ENCODE measurements around the gene SLC43A1. TPM values are rescaled to one million over a fixed set of nuclear protein-coding genes. Genes with fewer than 3 reads are reported as not detected.

The SLC43A1 gene
- polyA plus RNA-seq, 4 donors: 5.4 to 6.6 (median 5.9) TPM

DNA sequence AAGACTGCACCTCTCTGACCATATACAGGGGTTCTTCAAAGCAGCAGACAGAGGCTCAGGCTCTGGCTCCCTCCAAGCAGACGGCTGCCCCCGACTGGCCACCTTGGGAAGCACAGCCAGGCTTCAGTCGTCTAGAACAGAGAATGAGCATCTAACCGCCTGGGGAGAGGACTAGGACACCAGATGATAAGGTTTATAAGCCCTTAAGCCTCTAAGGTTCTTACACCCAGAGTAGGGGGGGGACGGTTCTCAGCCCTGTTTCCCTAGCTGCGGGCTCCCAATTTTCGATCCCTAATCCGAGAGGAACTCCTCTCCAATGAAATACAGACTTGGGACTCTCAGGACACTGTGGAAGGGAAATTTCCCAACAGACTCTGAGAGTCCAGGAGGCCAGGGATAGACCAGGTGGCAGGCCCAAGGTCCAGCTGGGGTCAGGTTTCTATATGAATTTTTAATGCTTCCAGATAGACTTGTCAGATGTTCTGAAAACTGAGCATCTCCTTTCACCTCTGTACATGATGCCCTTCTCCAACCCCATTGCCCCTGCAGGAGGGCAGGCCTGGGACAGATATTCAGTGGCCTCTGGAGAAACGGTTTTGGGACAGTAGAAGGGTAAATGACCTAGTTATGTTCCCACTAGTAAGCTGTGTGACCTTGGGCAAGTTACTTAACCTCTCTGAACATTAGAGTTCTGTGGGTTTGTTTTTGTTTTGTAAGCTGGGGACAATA lies 34.9 kb downstream of the SLC43A1 start:
- no peak for DNase-seq (ENCODE audit: low read depth in 4 of 4, low spot score in 3 of 4)

DNA sequence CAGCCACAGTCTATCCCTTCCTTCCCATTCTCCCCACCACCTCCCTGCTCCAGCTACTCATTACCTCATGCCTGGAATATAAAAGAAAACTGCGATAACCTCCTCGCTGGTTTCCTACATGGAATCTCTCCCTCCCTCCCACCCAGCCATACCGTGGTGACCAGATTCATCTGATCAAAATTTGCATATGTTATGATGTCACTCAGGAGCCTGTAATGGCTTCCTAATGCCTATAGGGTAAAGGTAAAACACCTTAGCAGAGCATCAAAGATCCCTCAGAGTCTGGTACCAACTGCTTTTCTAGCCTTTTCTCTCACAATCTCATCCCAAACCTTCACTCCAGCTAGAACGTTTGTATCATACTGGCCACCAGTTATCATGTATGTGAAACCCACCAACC lies 35.6 kb downstream of the SLC43A1 start:
- no peak for DNase-seq (ENCODE audit: low read depth in 4 of 4, low spot score in 3 of 4)

DNA sequence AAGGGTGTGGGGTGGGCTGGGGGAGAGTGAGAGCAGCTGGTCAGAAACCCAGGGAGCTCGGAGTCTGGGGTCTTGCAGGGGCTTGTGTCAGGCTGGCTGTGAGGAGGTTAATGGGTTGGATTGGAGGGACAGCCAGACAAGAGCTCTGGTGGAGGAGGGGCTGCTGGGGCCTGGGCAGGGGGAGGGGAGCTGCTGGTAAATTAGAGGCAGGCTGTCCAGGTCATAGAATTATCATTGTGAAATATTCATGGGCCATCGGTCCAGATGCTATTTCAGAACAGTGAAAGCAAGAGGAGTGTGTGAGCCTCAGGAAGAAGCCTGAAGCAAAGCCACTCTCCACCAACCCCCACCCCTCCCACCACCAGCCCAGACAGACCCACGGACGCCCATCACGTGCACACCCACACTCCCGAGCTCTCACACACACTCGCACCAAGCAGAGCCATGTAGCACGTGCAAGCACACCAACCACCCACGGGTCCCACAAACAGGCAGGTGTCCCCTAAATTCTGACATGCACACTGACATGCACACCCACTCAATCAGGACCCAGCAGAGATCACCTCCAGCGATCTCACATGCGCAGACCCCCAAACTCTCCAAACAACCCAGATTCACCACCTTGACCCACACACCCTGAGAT lies 36.4 kb downstream of the SLC43A1 start:
- DNase-seq (ENCODE audit: low read depth in 4 of 4, low spot score in 3 of 4): no peak

DNA sequence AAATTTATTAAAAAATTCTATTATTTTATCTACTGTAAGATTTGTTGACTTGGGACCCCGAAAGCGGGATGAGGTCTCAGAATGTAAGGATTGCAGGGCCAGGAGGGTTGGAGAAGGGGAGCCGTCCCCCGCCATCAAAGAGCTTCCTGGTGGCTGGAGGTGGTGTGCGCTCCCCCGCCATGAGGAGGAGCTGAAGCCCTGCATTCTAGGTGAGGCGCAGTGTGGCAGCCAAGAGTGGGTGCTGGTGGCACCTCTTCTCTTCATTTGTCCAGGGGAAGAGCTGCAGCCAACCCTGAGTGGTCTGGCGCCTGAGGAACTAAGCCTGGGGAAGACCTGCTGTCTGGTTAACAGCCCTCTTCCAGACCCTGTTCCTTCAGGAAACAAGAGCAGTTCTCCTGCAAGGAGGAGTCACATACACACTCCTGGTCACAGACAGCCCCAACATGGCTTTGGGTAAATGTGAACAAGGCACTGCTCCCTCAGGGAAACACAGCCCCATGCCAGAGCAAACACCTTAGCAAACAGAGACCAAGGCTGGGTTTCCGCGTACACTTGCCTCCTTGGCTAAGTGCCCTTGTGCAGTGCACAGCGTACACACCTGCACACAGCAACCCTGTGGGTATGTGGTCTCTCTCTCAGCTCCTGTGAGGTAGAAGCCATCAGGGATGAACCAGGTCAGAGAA lies 37.9 kb downstream of the SLC43A1 start:
- DNase-seq (ENCODE audit: low read depth in 4 of 4, low spot score in 3 of 4): no peak

DNA sequence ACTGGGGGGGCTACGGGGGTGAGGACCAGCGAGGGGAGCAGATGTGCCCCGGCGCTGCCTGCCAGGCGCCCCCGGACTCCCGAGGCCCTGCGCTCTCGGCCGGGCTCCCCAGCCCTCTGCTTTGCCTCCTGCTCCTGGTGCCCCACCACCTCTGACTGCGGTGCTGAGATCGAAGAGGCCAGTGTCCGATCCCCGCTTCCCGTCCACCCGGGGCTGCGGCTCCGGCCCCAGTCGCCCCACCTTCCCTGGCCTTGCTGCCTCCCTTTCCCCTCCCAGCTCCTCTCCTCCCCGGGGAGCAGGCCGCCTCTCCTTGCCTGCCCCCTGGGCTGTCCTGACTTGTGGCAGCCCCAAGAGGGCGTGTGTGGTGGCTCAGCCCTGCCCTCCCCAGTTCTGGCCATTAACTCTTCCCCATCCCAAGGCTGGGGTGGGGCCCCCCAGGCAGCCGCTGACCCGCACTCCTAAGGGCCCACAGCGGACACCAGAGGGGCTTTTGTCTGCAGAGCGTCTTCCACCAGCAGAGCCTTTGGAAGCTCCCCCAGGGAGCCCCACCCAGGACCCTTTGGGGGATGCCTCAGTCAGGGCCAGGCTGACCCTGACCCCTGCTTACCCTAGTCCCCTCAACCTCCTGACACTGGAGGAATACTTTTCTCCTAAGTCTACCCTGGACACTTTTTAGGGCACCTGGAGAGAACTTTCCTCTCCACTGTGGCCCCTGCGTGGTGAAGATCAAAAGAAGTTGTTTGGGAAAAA lies 38.6 kb downstream of the SLC43A1 start:
- no peak for DNase-seq (ENCODE audit: low read depth in 4 of 4, low spot score in 3 of 4)

DNA sequence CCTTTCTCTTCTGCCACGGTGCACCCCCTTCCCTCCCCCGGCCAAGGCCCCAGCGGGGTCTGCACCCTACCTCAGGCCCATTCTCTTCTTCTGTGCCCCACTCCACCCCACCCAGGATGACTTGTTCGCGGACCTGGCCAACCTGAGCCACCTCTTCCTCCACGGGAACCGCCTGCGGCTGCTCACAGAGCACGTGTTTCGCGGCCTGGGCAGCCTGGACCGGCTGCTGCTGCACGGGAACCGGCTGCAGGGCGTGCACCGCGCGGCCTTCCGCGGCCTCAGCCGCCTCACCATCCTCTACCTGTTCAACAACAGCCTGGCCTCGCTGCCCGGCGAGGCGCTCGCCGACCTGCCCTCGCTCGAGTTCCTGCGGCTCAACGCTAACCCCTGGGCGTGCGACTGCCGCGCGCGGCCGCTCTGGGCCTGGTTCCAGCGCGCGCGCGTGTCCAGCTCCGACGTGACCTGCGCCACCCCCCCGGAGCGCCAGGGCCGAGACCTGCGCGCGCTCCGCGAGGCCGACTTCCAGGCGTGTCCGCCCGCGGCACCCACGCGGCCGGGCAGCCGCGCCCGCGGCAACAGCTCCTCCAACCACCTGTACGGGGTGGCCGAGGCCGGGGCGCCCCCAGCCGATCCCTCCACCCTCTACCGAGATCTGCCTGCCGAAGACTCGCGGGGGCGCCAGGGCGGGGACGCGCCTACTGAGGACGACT lies 39.3 kb downstream of the SLC43A1 start:
- DNase-seq (ENCODE audit: low read depth in 4 of 4, low spot score in 3 of 4): no peak

DNA sequence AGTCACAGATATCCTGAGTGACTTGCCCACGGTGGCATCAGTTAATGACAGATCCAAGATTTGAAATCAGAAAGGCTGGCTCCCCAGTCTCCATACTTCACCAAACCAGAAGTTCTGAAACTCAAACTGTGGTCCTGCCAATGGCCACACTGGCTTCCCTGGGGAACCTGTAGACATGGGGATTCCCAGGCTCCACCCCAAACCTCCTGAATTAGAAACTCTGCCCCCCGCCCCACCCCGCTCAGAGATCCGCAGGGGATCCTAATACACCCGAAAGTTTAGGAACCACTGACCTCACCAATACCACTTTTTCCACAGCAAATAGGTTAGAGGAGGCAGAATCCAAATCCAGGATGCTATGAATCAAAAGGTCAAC lies 39.8 kb downstream of the SLC43A1 start:
- no peak for DNase-seq (ENCODE audit: low read depth in 4 of 4, low spot score in 3 of 4)

DNA sequence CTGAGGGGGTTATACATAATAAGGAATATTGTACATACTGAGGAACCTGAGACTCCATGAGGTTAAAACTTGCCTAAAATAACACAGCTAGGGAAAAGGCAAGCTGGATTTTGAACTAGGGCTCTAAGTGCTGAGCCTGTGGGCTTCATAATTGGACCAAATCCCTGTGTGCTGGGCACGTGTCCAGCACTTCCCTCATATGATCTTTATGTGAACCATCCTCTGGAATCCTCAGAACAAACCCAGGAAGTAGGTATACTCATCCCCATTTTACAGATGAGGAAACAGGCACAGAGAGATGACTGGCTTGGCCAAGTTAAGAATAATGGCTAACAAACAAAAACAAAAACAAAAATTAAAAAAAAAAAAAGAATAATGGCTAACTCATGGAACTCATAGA lies 40.3 kb downstream of the SLC43A1 start:
- no peak for DNase-seq (ENCODE audit: low read depth in 4 of 4, low spot score in 3 of 4)

DNA sequence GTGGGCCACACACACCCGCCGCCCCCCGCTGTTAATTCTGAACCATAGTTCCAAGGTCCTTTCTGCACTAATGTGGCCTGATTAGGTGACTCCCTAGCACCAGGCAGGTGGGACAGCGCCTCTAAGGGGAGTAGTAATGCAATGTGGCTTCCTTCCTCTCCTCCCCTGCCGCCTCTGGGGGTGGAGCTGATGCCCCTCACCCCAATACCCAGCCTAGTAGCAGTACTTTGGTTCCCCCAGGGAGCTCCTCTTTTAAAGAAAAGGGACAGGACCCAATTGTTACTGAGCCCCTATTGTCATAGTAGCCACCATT lies 40.7 kb downstream of the SLC43A1 start:
- DNase-seq (ENCODE audit: low read depth in 4 of 4, low spot score in 3 of 4): no peak

DNA sequence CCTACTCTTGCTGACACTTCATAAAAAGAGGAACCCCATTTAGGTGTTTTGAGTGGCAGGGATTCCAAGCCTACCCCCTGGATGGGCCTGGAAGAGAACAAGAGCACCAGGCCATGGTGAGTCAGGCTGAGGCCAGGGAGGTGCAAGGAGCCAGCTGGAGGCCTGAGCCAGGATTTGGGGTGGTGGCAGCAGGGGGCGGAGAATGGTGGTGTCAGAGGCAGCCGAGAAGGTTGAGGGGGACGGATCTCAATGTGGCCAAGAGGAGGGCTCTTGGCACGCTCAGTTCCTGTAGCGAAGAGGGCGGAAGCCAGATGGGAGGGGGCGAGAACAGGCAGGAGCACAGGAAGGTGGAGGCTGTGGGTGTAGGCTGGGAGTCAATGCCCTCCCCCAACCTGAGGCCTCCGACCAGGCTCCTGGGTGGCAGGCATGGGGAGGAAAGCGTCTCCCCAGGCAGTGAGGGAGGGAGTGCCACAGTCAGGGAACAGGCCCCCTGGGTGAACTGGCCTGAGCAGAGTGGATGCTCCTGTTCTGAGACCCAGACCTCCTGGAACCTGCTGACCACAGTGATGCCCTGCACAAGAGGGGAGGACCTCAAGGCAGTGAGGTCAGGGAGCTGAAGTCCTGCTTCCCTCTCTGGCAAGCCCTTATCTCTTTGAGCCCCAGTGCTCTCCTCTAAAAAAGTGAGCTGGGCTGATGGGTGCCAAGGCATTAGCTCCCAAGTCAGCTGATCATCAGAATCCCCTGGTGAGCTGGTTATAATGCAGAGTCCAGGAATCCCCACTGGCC lies 41.3 kb downstream of the SLC43A1 start:
- no peak for DNase-seq (ENCODE audit: low read depth in 4 of 4, low spot score in 3 of 4)

DNA sequence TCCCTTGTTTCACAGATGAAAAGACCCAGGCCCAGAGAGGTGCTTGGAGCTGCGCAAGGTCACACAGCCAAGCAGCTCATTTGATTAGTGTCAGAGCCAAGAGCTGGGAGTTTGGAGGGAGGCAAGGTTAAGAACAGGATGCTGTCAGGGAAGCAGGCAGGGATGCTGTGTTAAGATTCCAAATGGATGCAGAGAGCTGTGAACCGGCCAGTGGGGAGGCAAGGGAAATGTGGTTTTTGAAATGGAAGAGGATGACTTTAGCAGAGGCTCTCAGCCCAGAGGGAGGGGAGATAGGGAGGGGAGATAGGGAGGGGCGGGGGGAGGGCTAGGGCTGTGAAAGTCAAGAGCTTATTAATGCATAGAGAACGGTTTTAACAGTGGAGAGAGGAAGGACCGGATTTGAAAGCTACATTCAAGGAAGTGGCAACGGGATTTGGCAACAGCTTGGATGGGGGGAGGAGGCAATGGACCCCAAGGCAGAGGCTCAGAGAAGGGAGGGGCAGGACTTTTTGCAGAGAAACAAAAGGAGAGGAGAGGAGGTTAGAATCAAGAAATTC lies 42.1 kb downstream of the SLC43A1 start:
- DNase-seq (ENCODE audit: low read depth in 4 of 4, low spot score in 3 of 4): no peak

DNA sequence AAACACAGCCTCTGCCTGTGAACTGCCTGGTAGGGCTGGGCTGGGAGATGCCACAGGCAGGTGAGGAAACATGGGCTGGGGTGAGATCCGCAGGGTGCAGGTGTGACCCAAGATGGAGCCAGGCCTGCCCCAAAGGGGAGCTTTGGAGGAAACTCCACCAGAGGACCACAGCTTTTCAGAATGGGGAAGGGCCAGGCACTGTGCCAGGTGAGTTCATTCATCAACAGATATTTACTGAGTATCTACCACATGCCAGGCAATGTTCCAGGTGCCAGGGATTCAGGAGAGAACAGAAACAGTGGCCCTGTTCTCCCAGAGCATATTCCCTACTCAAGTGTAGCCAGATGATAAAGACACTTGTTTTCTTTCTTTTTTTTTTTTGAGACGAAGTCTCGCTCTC lies 44.0 kb downstream of the SLC43A1 start:
- DNase-seq (ENCODE audit: low read depth in 4 of 4, low spot score in 3 of 4): no peak

DNA sequence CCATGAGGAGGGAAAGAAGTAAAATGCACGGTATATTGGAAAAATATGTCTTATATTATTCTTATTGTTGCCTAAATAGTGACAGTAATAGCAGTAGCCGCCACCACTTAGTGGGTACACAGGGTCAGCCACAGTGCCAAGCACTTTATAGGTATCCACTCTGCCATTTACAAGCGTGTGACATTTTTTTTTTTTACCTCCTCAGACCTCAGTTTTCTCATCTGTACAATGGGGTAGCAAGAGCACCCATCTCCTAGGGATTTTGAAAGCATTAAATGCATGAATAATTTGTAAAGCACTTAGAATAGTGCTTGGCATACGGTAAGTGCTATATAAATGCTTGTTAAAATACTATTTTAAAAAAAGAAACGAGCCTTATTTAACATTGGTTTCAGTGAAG lies 46.2 kb downstream of the SLC43A1 start:
- no peak for DNase-seq (ENCODE audit: low read depth in 4 of 4, low spot score in 3 of 4)

DNA sequence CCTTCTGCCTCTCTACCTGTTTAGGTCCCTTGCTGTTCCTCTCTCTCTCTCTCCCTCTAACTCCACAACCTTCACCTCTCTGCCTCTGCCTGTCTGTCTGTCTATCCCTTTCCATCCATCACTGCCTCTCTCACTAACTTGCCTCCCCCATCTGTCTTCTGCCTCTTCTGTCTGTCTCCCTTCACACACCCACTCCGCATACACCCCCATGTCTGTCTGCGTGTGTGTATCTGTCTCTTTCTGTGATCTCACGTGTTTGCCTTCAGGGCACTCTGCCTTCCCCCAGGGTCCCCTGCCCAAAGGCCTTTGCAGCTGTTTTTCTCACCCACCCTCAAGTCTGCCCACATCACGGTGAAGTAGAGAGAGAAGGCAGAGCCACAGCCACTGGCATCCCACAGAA lies 47.2 kb downstream of the SLC43A1 start:
- DNase-seq (ENCODE audit: low read depth in 4 of 4, low spot score in 3 of 4): no peak

DNA sequence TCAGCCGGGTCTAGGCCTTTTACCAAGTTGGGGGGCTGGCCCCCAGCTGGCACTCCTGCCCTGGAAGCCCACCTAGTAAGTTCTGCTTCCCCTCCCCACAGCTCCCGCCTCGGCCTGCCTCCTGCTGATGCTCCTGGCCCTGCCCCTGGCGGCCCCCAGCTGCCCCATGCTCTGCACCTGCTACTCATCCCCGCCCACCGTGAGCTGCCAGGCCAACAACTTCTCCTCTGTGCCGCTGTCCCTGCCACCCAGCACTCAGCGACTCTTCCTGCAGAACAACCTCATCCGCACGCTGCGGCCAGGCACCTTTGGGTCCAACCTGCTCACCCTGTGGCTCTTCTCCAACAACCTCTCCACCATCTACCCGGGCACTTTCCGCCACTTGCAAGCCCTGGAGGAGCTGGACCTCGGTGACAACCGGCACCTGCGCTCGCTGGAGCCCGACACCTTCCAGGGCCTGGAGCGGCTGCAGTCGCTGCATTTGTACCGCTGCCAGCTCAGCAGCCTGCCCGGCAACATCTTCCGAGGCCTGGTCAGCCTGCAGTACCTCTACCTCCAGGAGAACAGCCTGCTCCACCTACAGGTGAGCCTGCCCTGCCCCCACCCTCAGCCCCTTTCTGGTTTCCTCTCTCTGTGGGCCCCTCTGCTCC lies 47.9 kb downstream of the SLC43A1 start:
- no peak for DNase-seq (ENCODE audit: low read depth in 4 of 4, low spot score in 3 of 4)

DNA sequence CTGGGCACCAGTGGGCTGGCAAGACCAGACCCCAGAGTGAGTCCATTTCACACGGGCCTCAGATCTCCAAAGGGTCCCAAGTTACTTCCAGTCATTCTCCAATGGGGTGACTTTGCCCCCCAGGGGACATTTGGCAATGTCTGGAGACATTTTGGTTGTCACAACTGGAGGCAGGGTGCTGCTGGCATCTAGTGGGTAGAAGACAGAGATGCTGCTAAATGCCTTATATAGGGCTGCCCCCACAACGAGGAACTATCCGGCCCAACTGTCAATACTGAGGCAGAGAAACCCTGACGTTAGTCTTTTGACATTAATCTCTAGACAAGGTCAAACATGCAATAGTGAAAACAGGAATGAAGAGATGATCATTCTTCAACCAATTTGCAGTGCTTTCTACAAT lies 48.8 kb downstream of the SLC43A1 start:
- DNase-seq (ENCODE audit: low read depth in 4 of 4, low spot score in 3 of 4): no peak

DNA sequence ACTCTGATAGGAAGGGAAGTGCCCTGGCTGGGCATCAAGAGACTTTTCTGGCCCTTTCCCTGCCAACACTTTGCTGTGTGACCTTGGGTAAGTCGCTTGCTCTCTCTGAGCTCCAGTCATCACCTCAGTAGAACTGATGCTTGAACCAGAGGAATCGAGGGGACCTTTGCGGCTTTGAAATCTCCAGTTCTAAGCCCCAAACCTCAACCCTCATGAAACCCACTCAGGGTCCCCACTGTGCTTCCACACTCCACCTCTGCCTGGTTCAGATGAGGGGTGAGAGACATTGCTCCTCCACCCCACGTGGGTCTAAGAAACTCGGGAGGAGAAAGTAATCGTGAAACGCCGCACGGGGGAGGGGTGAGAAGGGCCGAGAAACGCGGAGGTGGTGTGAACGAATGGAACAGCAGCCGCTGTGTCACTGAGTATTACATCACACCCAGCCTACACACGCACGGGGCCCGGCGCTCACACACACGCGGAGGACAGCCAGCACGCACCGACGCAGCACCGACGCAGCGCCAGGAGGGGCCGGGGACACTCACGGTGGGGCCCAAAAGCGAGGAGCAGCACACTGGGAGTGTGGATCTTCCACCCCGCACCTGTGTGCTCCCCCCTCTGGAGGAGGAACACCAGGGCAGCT lies 50.8 kb downstream of the SLC43A1 start:
- no peak for DNase-seq (ENCODE audit: low read depth in 4 of 4, low spot score in 3 of 4)

DNA sequence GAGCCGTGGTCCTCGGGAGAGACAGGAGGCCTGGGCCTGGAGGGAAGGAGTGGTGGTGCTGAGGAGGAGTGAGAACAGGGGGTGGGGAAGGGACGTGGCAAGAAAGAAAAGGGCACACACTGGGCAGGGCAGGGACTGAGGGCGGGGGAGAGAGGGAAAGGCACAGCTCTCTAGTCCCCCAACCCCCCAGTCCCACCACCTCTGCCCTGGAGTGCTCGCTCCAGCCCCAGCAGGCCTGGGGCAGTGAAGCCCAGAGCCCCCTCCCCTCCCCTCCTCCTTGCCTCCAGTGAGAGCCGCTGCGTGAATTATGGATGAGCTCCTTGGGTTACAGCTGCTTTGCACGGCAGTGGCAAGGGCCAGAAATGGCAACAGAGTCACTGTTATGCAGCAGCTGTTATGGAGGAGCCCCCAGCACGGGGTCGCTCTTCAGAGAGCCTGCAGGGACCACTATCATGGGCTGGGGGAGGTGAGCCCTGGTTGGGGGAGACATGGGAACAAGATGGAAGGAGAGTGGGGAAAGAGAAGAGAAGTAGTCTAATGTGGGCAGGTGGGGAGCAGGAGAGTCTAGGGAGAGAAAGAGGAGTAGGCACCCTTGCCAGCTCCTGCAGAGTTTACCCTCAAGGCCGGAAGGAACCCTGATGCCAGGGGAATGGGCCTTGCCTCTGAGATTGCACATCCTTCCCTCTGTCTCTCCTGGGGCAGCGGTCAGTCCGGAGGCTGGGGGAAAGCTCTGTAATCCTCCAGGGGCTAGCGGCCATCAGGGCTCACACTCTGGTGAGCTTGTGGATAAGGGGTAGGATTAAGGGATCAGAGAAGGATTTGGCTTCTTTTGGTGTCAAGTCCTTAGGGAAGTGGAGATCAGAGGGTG lies 51.6 kb downstream of the SLC43A1 start:
- no peak for DNase-seq (ENCODE audit: low read depth in 4 of 4, low spot score in 3 of 4)
